Measurements from ENCODE around the gene NLRP10.
A peak's percentile ranks its signal among the peaks of the same experiment; 100 is the strongest.
"Not testable (repeated sequence)": the region's sequence is repeated elsewhere in the genome, so short reads cannot be mapped to it uniquely, and the experiment has no call there.

NLRP10 gene

GRCh38 chr11:7965386-7965785, at the start of gene NLRP10:
NLRP10 (minus strand) TSS chr11:7965447; CDS start chr11:7963495, 1,952 bp downstream.
- DNase-seq = no peak

- DNase-seq = no peak
Measured at GRCh38 chr11:8013833-8014232, 48.6 kb upstream of the NLRP10 start.

GRCh38 chr11:8011981-8012444, 46.8 kb upstream of the NLRP10 start:
- DNase-seq = no peak

- DNase-seq = no peak
Measured at GRCh38 chr11:8011371-8011770, 46.1 kb upstream of the NLRP10 start.

GRCh38 chr11:8009856-8010255, 44.6 kb upstream of the NLRP10 start:
- no peak for DNase-seq

GRCh38 chr11:8008212-8008611, 43.0 kb upstream of the NLRP10 start:
- no peak for DNase-seq

- DNase-seq = peak in 1 of 4 experiments; percentile 9
Measured at GRCh38 chr11:8006349-8006977, 41.2 kb upstream of the NLRP10 start.

GRCh38 chr11:8005556-8005955, 40.3 kb upstream of the NLRP10 start:
- DNase-seq = no peak

- DNase-seq = no peak
Measured at GRCh38 chr11:8004008-8004407, 38.8 kb upstream of the NLRP10 start.

- DNase-seq = no peak
Measured at GRCh38 chr11:8003187-8003586, 37.9 kb upstream of the NLRP10 start.

- DNase-seq = no peak
Measured at GRCh38 chr11:8002676-8003075, 37.4 kb upstream of the NLRP10 start.

GRCh38 chr11:8000390-8000789, 35.1 kb upstream of the NLRP10 start:
- no peak for DNase-seq

- DNase-seq = no peak
Measured at GRCh38 chr11:7999795-8000194, 34.5 kb upstream of the NLRP10 start.

GRCh38 chr11:7994581-7995278, 29.5 kb upstream of the NLRP10 start:
- no peak for DNase-seq

- DNase-seq = not testable (repeated sequence)
Measured at GRCh38 chr11:7987560-7987883, 22.3 kb upstream of the NLRP10 start.

GRCh38 chr11:7986768-7987559, 21.7 kb upstream of the NLRP10 start, which contains the start of gene EIF3F:
EIF3F (plus strand) TSS chr11:7987337; CDS start chr11:7987353, 16 bp downstream.
- peak; percentile 64 to 94 (median 85) for DNase-seq

GRCh38 chr11:7983832-7984590, 18.8 kb upstream of the NLRP10 start:
- DNase-seq = no peak

GRCh38 chr11:7982582-7983119, 17.4 kb upstream of the NLRP10 start:
- DNase-seq = no peak

- DNase-seq = no peak
Measured at GRCh38 chr11:7981619-7982157, 16.4 kb upstream of the NLRP10 start.

- no peak for DNase-seq
Measured at GRCh38 chr11:7977232-7977917, 12.1 kb upstream of the NLRP10 start.

- DNase-seq = no peak
Measured at GRCh38 chr11:7974668-7975067, 9.4 kb upstream of the NLRP10 start.

GRCh38 chr11:7973011-7973410, 7.8 kb upstream of the NLRP10 start:
- DNase-seq = no peak

Measured in activated CD4-positive, CD25-positive, alpha-beta regulatory T cell (primary cell).